Activated CD4-positive, alpha-beta memory T cell treated with anti-CD3 and anti-CD28 coated beads for 36 hours (primary cell): ENCODE data around the gene ITGB3BP. TPM values are rescaled to one million over a fixed set of nuclear protein-coding genes. Genes with fewer than 3 reads are reported as not detected.
"Not testable (repeated sequence)": the region's sequence is repeated elsewhere in the genome, so short reads cannot be mapped to it uniquely, and the experiment has no call there.

ENCODE experiments used
- CTCF ChIA-PET: fragments of 350-600 bp; sonication (Branson Sonifier 250); formaldehyde crosslinking; loops from one replicate; lab custom pipeline; 2021; ENCODE audit warnings: antibody characterized with exemption, inconsistent platforms; lab: Charles Lee
- POLR2A ChIA-PET: fragments of 350-600 bp; sonication (Branson Sonifier 250); formaldehyde crosslinking; loops from one replicate; lab custom pipeline; 2021; ENCODE audit warnings: antibody characterized with exemption; lab: Charles Lee
- DNase-seq: peaks from one replicate; pipeline ENCODE4 v3.0.0-alpha.2; 2020
- H3K27ac Mint-ChIP-seq: one replicate; pipeline ENCODE4 v1.8.0; 2021; ENCODE audit warnings: mixed read lengths
- H3K27me3 Mint-ChIP-seq: one replicate; pipeline ENCODE4 v1.8.0; 2021; ENCODE audit warnings: mixed read lengths
- H3K36me3 Mint-ChIP-seq: one replicate; pipeline ENCODE4 v1.8.0; 2021; ENCODE audit warnings: mixed read lengths
- H3K4me1 Mint-ChIP-seq: one replicate; pipeline ENCODE4 v1.8.0; 2021; ENCODE audit warnings: low read depth, mixed read lengths
- H3K4me3 Mint-ChIP-seq: one replicate; pipeline ENCODE4 v1.8.0; 2021; ENCODE audit warnings: mild to moderate bottlenecking, mixed read lengths
- H3K9me3 Mint-ChIP-seq: one replicate; pipeline ENCODE4 v1.8.0; 2021; ENCODE audit warnings: mixed read lengths
- intact Hi-C: fragments of 100-400 bp; cut with micrococcal nuclease; formaldehyde crosslinking; loops from one replicate; pipeline ENCODE4 v1.15.1; 2023
- total RNA-seq, 2 experiments: library from RNA; stranded (reverse); gene quantifications; one replicate each; pipeline ENCODE4 v1.2.3, GENCODE V29; 2021

The ITGB3BP gene
- total RNA-seq, 2 experiments from 2014 or later, result 59.5 to 61.1 TPM

- H3K27me3 Mint-ChIP-seq, result no peaks in the 10 kb centered on the region
- POLR2A ChIA-PET, result no interaction called here
- H3K4me1 Mint-ChIP-seq, result no peaks in the 10 kb centered on the region
- no peak overlapping the region for H3K4me3 Mint-ChIP-seq
- peaks cover 12% of the 10 kb centered on the region for H3K36me3 Mint-ChIP-seq
- no peaks in the 10 kb centered on the region for H3K9me3 Mint-ChIP-seq
- intact Hi-C loops, result no loop called here
- H3K27ac Mint-ChIP-seq, result no peak overlapping the region
- no peak for DNase-seq
- CTCF ChIA-PET, result no interaction called here
Observed at GRCh38 chr1:63453232-63453631, 69.8 kb downstream of the ITGB3BP start.

GRCh38 chr1:63450416-63450815, 72.6 kb downstream of the ITGB3BP start:
- Mint-ChIP-seq H3K9me3 (no peaks in the 10 kb centered on the region), H3K4me3 (no peak overlapping the region), H3K36me3 (peaks cover 2% of the 10 kb centered on the region), H3K27me3 (no peaks in the 10 kb centered on the region), H3K4me1 (no peaks in the 10 kb centered on the region), H3K27ac (no peak overlapping the region)
- DNase-seq, result no peak
- intact Hi-C loops, result no loop called here
- POLR2A ChIA-PET, result no interaction called here
- CTCF ChIA-PET, result interaction anchor here (0.8 kb wide), 1 partner anchor 9 kb away, joined by 3 read pairs; no protein-coding TSS in a partner anchor

GRCh38 chr1:63448731-63449246, 74.2 kb downstream of the ITGB3BP start:
- H3K4me1 Mint-ChIP-seq, result no peaks in the 10 kb centered on the region
- peaks cover 2% of the 10 kb centered on the region for H3K36me3 Mint-ChIP-seq
- H3K4me3 Mint-ChIP-seq, result no peak overlapping the region
- CTCF ChIA-PET, result no interaction called here
- no peaks in the 10 kb centered on the region for H3K9me3 Mint-ChIP-seq
- intact Hi-C loops, result no loop called here
- POLR2A ChIA-PET, result no interaction called here
- no peak for DNase-seq
- no peak overlapping the region for H3K27ac Mint-ChIP-seq
- no peaks in the 10 kb centered on the region for H3K27me3 Mint-ChIP-seq

GRCh38 chr1:63442141-63442475, 80.9 kb downstream of the ITGB3BP start:
- Mint-ChIP-seq H3K9me3 (no peaks in the 10 kb centered on the region), H3K27ac (no peak overlapping the region), H3K36me3 (no peaks in the 10 kb centered on the region), H3K27me3 (no peaks in the 10 kb centered on the region), H3K4me3 (no peak overlapping the region), H3K4me1 (no peaks in the 10 kb centered on the region)
- POLR2A ChIA-PET, result no interaction called here
- CTCF ChIA-PET, result interaction anchor here (1.0 to 1.9 kb wide), 2 partner anchors 8 to 601 kb away, joined by 3 to 7 read pairs; no protein-coding TSS in a partner anchor
- DNase-seq, result no peak
- intact Hi-C loops, result no loop called here

- Mint-ChIP-seq H3K4me1 (no peaks in the 10 kb centered on the region), H3K4me3 (no peak overlapping the region), H3K9me3 (peaks cover 7% of the 10 kb centered on the region), H3K27ac (no peak overlapping the region), H3K36me3 (peaks cover 24% of the 10 kb centered on the region), H3K27me3 (no peaks in the 10 kb centered on the region)
- no peak for DNase-seq
- CTCF ChIA-PET, result no interaction called here
- intact Hi-C loops, result loop anchor here (10.0 kb wide), 1 partner anchor 590 kb away; no protein-coding TSS in a partner anchor
- POLR2A ChIA-PET, result no interaction called here
Observed at GRCh38 chr1:63435161-63435560, 87.9 kb downstream of the ITGB3BP start.

- peaks cover 13% of the 10 kb centered on the region for H3K9me3 Mint-ChIP-seq
- CTCF ChIA-PET, result no interaction called here
- POLR2A ChIA-PET, result no interaction called here
Observed at GRCh38 chr1:63429281-63429680, 93.7 kb downstream of the ITGB3BP start.

DNA sequence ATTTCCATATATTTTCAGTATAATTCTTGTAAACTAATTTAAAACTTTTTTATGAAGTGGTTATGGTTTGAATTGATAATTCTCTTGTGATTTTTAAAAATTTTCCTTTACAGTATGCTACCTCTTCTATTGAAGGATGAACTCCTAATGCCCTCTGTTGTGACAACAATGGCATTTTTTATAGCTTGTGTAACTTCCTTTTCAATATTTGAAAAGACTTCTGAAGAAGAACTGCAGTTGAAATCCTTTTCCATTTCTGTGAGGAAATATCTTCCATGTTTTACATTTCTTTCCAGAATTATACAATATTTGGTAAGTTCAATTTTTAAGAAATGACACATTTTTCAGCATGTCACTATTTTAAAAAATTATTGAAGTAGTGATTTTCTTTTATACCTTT, 94.2 kb downstream of the ITGB3BP start:
- ChIA-PET POLR2A (no interaction called here), CTCF (no interaction called here)
- H3K4me3 Mint-ChIP-seq, result no peak overlapping the region
- intact Hi-C loops, result no loop called here
- no peak for DNase-seq
- peaks cover 37% of the 10 kb centered on the region for H3K36me3 Mint-ChIP-seq
- no peaks in the 10 kb centered on the region for H3K4me1 Mint-ChIP-seq
- no peak overlapping the region for H3K27ac Mint-ChIP-seq
- no peaks in the 10 kb centered on the region for H3K27me3 Mint-ChIP-seq
- peaks cover 13% of the 10 kb centered on the region for H3K9me3 Mint-ChIP-seq

More at GRCh38 chr1:63429281-63429680, 93.7 kb downstream of the ITGB3BP start:
- H3K27ac Mint-ChIP-seq, result no peak overlapping the region
- intact Hi-C loops, result no loop called here
- H3K27me3 Mint-ChIP-seq, result no peaks in the 10 kb centered on the region
- H3K4me3 Mint-ChIP-seq, result no peak overlapping the region
- DNase-seq, result no peak
- H3K36me3 Mint-ChIP-seq, result peaks cover 36% of the 10 kb centered on the region
- H3K4me1 Mint-ChIP-seq, result no peaks in the 10 kb centered on the region

DNA sequence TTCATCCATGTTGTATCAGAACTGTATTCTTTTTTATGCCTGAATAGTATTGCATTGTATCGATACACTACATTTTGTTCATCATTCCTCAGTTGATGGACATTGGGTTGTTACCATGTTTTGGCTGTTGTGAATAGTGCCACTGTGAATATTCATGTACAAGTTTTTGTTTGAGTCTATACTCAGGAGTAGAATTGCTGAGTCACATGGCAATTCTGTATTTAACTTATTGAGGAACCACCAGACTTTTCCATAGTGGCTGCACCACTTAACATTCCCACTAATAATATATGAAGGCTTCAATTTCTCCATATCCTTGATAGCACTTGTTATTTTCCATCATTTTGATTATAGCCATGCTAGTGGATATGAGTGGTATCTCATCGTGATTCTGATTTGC, 99.4 kb downstream of the ITGB3BP start:
- ChIA-PET CTCF (no interaction called here), POLR2A (no interaction called here)
- Mint-ChIP-seq H3K4me1 (no peaks in the 10 kb centered on the region), H3K27me3 (no peaks in the 10 kb centered on the region), H3K4me3 (no peak overlapping the region), H3K36me3 (peaks cover 38% of the 10 kb centered on the region), H3K9me3 (no peaks in the 10 kb centered on the region), H3K27ac (no peak overlapping the region)
- intact Hi-C loops, result no loop called here
- DNase-seq, result no peak

GRCh38 chr1:63420746-63421145, 102.3 kb downstream of the ITGB3BP start:
- H3K27me3 Mint-ChIP-seq, DNase-seq, H3K27ac Mint-ChIP-seq, H3K9me3 Mint-ChIP-seq, H3K4me1 Mint-ChIP-seq, H3K4me3 Mint-ChIP-seq, POLR2A ChIA-PET, intact Hi-C loops: not testable (repeated sequence)
- CTCF ChIA-PET, result interaction anchor here (0.7 kb wide), 1 partner anchor 24 kb away, joined by 3 read pairs; no protein-coding TSS in a partner anchor
- peaks cover 46% of the 10 kb centered on the region for H3K36me3 Mint-ChIP-seq

DNA sequence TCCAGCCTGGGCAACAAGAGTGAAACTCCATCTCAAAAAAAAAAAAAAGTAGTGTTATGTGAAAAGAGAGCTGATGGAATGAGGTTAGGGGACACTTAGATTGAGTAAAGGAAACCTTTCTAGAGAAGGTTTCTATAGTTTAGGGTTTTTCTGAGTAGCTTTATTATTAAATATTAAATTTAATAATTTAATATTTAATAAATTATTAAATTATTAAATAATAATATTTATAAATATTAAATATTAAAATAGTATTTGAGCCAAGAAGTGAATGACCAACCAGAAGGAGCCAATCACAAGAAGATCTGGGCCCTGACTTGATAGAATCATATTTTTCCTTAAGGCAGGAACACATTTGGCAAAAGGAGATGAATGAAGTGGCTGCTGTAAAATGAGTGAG, 104.9 kb downstream of the ITGB3BP start:
- intact Hi-C loops, result no loop called here
- Mint-ChIP-seq H3K9me3 (no peaks in the 10 kb centered on the region), H3K27me3 (no peaks in the 10 kb centered on the region), H3K27ac (no peak overlapping the region), H3K36me3 (peaks cover 52% of the 10 kb centered on the region), H3K4me3 (no peak overlapping the region), H3K4me1 (no peaks in the 10 kb centered on the region)
- ChIA-PET POLR2A (no interaction called here), CTCF (no interaction called here)
- no peak for DNase-seq

- CTCF ChIA-PET, result no interaction called here
- Mint-ChIP-seq H3K4me1 (no peaks in the 10 kb centered on the region), H3K27ac (no peak overlapping the region), H3K4me3 (no peak overlapping the region), H3K36me3 (peaks cover 42% of the 10 kb centered on the region), H3K9me3 (no peaks in the 10 kb centered on the region), H3K27me3 (no peaks in the 10 kb centered on the region)
- no peak for DNase-seq
- intact Hi-C loops, result no loop called here
- POLR2A ChIA-PET, result no interaction called here
Observed at GRCh38 chr1:63414691-63415365, 108.2 kb downstream of the ITGB3BP start.

- Mint-ChIP-seq H3K9me3 (no peaks in the 10 kb centered on the region), H3K4me3 (no peak overlapping the region), H3K27ac (no peak overlapping the region), H3K27me3 (no peaks in the 10 kb centered on the region), H3K36me3 (peaks cover 39% of the 10 kb centered on the region), H3K4me1 (no peaks in the 10 kb centered on the region)
- CTCF ChIA-PET, result no interaction called here
- intact Hi-C loops, result no loop called here
- POLR2A ChIA-PET, result no interaction called here
- DNase-seq, result no peak
Observed at GRCh38 chr1:63413394-63413793, 109.6 kb downstream of the ITGB3BP start.

GRCh38 chr1:63411066-63411465, 112.0 kb downstream of the ITGB3BP start:
- DNase-seq, result no peak
- no peaks in the 10 kb centered on the region for H3K4me1 Mint-ChIP-seq
- H3K27ac Mint-ChIP-seq, result no peak overlapping the region
- H3K36me3 Mint-ChIP-seq, result peaks cover 33% of the 10 kb centered on the region
- intact Hi-C loops, result no loop called here
- H3K27me3 Mint-ChIP-seq, result no peaks in the 10 kb centered on the region
- CTCF ChIA-PET, result no interaction called here
- POLR2A ChIA-PET, result no interaction called here
- no peaks in the 10 kb centered on the region for H3K9me3 Mint-ChIP-seq
- no peak overlapping the region for H3K4me3 Mint-ChIP-seq
